ENCODE data around the gene NMUR1. TPM values are rescaled to one million over a fixed set of nuclear protein-coding genes. Genes with fewer than 3 reads are reported as not detected.

Gene NMUR1
- total RNA-seq, 1 donor from 2014 or later, result 0.10 TPM

- H3K4me1 Mint-ChIP-seq (ENCODE audit: low read depth), result peaks cover 10% of the 10 kb centered on the region
- H3K27me3 Mint-ChIP-seq (ENCODE audit: low read depth), result peaks cover 3% of the 10 kb centered on the region
- H3K4me3 Mint-ChIP-seq (ENCODE audit: unreplicated experiment), result no peak overlapping the region
- no peak overlapping the region for H3K27ac Mint-ChIP-seq (ENCODE audit: unreplicated experiment)
- no peak for DNase-seq (ENCODE audit: low spot score)
- no peaks in the 10 kb centered on the region for H3K36me3 Mint-ChIP-seq (ENCODE audit: low read depth)
- H3K9me3 Mint-ChIP-seq (ENCODE audit: low read depth), result no peaks in the 10 kb centered on the region
- no peak for TF ChIP-seq CTCF (IDR thresholded peaks at IDR 0.05)
These were observed 1.6 kb downstream of the NMUR1 start for GRCh38 chr2:231528636-231529030.

- Mint-ChIP-seq H3K27ac (ENCODE audit: unreplicated experiment) (no peak overlapping the region), H3K4me1 (ENCODE audit: low read depth) (peaks cover 16% of the 10 kb centered on the region)
- no peak for TF ChIP-seq CTCF (IDR thresholded peaks at IDR 0.05)
These were observed 2.1 kb downstream of the NMUR1 start for GRCh38 chr2:231527955-231528635.

GRCh38 chr2:231527091-231527395 is 3.2 kb downstream of the NMUR1 start:
- Mint-ChIP-seq H3K27ac (ENCODE audit: unreplicated experiment) (no peak overlapping the region), H3K36me3 (ENCODE audit: low read depth) (no peaks in the 10 kb centered on the region), H3K27me3 (ENCODE audit: low read depth) (peaks cover 3% of the 10 kb centered on the region), H3K4me3 (ENCODE audit: unreplicated experiment) (no peak overlapping the region), H3K9me3 (ENCODE audit: low read depth) (no peaks in the 10 kb centered on the region), H3K4me1 (ENCODE audit: low read depth) (peaks cover 19% of the 10 kb centered on the region)
- no peak for TF ChIP-seq CTCF (IDR thresholded peaks at IDR 0.05)
- DNase-seq (ENCODE audit: low spot score), result no peak

More at GRCh38 chr2:231527955-231528635, 2.1 kb downstream of the NMUR1 start:
- Mint-ChIP-seq H3K36me3 (ENCODE audit: low read depth) (no peaks in the 10 kb centered on the region), H3K27me3 (ENCODE audit: low read depth) (peaks cover 3% of the 10 kb centered on the region), H3K9me3 (ENCODE audit: low read depth) (no peaks in the 10 kb centered on the region), H3K4me3 (ENCODE audit: unreplicated experiment) (no peak overlapping the region)
- DNase-seq (ENCODE audit: low spot score), result no peak

GRCh38 chr2:231526341-231527090 is 3.7 kb downstream of the NMUR1 start:
- Mint-ChIP-seq H3K27ac (ENCODE audit: unreplicated experiment) (no peak overlapping the region), H3K4me1 (ENCODE audit: low read depth) (peaks cover 17% of the 10 kb centered on the region), H3K36me3 (ENCODE audit: low read depth) (no peaks in the 10 kb centered on the region), H3K27me3 (ENCODE audit: low read depth) (peaks cover 3% of the 10 kb centered on the region), H3K9me3 (ENCODE audit: low read depth) (no peaks in the 10 kb centered on the region), H3K4me3 (ENCODE audit: unreplicated experiment) (no peak overlapping the region)
- DNase-seq (ENCODE audit: low spot score), result no peak
- TF ChIP-seq CTCF (IDR thresholded peaks at IDR 0.05), result no peak

GRCh38 chr2:231525248-231526163 is 4.7 kb downstream of the NMUR1 start:
- no peak for TF ChIP-seq CTCF (IDR thresholded peaks at IDR 0.05)
- no peak overlapping the region for H3K4me3 Mint-ChIP-seq (ENCODE audit: unreplicated experiment)
- H3K27me3 Mint-ChIP-seq (ENCODE audit: low read depth), result peaks cover 3% of the 10 kb centered on the region
- H3K27ac Mint-ChIP-seq (ENCODE audit: unreplicated experiment), result no peak overlapping the region
- H3K36me3 Mint-ChIP-seq (ENCODE audit: low read depth), result no peaks in the 10 kb centered on the region
- no peaks in the 10 kb centered on the region for H3K9me3 Mint-ChIP-seq (ENCODE audit: low read depth)
- DNase-seq (ENCODE audit: low spot score), result peak; percentile 61
- H3K4me1 Mint-ChIP-seq (ENCODE audit: low read depth), result peaks cover 15% of the 10 kb centered on the region

Measured in chondrocyte (in vitro differentiated cells).